DND-41 (cell line): ENCODE results near the gene PRPF6.

ENCODE experiments used
- EZH2 ChIP-seq: IDR thresholded peaks from 3 replicates; pipeline ENCODE4 v1.6.1; 2012; ENCODE audit warnings: borderline replicate concordance, low read depth, mild to moderate bottlenecking, moderate library complexity, low read length, inconsistent platforms; ENCODE audit not compliant: severe bottlenecking
- TF ChIP-seq, protein P1 (sequence below): IDR thresholded peaks from 2 replicates; pipeline ENCODE4 v1.5.1; 2012; ENCODE audit warnings: borderline replicate concordance, low read length, moderate library complexity, mild to moderate bottlenecking; ENCODE audit not compliant: poor library complexity, severe bottlenecking; ENCODE audit errors: extremely low read depth

GRCh38 chr20:63977739-63978276, 3.1 kb upstream of the PRPF6 start:
- TF ChIP-seq, protein P1, sequence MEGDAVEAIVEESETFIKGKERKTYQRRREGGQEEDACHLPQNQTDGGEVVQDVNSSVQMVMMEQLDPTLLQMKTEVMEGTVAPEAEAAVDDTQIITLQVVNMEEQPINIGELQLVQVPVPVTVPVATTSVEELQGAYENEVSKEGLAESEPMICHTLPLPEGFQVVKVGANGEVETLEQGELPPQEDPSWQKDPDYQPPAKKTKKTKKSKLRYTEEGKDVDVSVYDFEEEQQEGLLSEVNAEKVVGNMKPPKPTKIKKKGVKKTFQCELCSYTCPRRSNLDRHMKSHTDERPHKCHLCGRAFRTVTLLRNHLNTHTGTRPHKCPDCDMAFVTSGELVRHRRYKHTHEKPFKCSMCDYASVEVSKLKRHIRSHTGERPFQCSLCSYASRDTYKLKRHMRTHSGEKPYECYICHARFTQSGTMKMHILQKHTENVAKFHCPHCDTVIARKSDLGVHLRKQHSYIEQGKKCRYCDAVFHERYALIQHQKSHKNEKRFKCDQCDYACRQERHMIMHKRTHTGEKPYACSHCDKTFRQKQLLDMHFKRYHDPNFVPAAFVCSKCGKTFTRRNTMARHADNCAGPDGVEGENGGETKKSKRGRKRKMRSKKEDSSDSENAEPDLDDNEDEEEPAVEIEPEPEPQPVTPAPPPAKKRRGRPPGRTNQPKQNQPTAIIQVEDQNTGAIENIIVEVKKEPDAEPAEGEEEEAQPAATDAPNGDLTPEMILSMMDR, result no peak
- TF ChIP-seq EZH2, result no peak
